AG04449 (cell line): ENCODE results near the gene NEK6.
A peak's percentile ranks its signal among the peaks of the same experiment; 100 is the strongest.

Source experiments
- CTCF ChIA-PET: fragments of 350-600 bp; formaldehyde crosslinking; extraction: SDS; loops from one replicate; lab custom pipeline; 2021; ENCODE audit warnings: antibody characterized with exemption; lab: Yijun Ruan, JAX
- POLR2A ChIA-PET: fragments of 400-600, 350-600 bp; formaldehyde crosslinking; extraction: SDS; loops from one replicate; lab custom pipeline; 2020; ENCODE audit warnings: antibody characterized with exemption, inconsistent platforms; lab: Yijun Ruan, JAX
- DNase-seq: peaks from one replicate; pipeline ENCODE4 v3.0.0-alpha.2; 2010; ENCODE audit warnings: low read depth, low spot score
- H3K4me3 ChIP-seq: 2 replicates; pipeline ENCODE4 v1.5.1; 2011; ENCODE audit warnings: low read depth, mild to moderate bottlenecking, control low read depth, low read length
- TF ChIP-seq, protein P1 (sequence below): IDR thresholded peaks from one replicate; pipeline ENCODE4 v1.5.1; 2011; ENCODE audit warnings: mild to moderate bottlenecking, moderate library complexity, low read length, control low read depth, inconsistent platforms; ENCODE audit not compliant: insufficient read depth; ENCODE audit errors: missing control alignments

The NEK6 gene

DNA sequence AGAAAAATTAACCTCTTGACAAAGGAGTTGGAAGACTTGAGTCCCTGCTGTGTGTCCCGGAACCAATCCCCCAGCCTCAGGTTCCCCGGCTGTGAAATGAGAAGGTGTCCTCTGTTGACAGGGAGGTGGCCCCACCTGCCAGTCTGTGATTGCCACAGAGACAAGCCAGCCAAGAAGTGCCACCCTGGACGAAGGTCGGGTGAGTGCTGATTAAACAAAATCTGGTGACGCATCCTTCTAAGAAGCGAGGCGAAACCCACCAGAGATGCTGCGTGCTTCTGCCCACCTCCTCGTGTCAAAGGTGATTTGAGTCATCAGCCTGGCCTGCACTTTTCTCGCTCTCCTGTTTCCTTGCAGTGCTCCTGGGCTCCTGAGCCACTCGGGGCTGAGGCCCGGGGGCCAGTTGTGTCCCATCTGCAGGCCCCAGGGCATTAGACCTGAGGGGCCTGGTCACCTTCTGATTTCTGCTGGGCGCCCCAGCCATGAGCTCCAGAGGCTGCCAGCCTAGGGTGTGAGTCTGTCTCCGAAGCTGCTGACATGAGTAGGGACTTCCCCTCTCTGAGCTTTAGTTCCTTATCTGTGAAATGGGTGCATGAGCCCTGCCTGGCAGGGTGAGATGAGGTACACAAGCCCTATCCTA, 28.7 kb downstream of the NEK6 start:
- no peak for DNase-seq
- TF ChIP-seq, protein P1, sequence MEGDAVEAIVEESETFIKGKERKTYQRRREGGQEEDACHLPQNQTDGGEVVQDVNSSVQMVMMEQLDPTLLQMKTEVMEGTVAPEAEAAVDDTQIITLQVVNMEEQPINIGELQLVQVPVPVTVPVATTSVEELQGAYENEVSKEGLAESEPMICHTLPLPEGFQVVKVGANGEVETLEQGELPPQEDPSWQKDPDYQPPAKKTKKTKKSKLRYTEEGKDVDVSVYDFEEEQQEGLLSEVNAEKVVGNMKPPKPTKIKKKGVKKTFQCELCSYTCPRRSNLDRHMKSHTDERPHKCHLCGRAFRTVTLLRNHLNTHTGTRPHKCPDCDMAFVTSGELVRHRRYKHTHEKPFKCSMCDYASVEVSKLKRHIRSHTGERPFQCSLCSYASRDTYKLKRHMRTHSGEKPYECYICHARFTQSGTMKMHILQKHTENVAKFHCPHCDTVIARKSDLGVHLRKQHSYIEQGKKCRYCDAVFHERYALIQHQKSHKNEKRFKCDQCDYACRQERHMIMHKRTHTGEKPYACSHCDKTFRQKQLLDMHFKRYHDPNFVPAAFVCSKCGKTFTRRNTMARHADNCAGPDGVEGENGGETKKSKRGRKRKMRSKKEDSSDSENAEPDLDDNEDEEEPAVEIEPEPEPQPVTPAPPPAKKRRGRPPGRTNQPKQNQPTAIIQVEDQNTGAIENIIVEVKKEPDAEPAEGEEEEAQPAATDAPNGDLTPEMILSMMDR = no peak
- POLR2A ChIA-PET = interaction anchor here (0.7 to 1.0 kb wide), 3 partner anchors 11 to 27 kb away, joined by 3 to 4 read pairs (median 3); no protein-coding TSS in a partner anchor
- CTCF ChIA-PET = interaction anchor here (0.8 to 1.2 kb wide), 3 partner anchors 10 to 154 kb away, joined by 3 to 4 read pairs (median 3); no protein-coding TSS in a partner anchor
- peak overlapping the region; percentile 18; the same call in 1 of the 2 replicates for H3K4me3 ChIP-seq

GRCh38 chr9:124290053-124290591, 32.4 kb downstream of the NEK6 start:
- TF ChIP-seq, protein P1 = no peak
- ChIA-PET CTCF (interaction anchor here (1.8 kb wide), 1 partner anchor 31 kb away, joined by 4 read pairs; no protein-coding TSS in a partner anchor), POLR2A (no interaction called here)
- no peak overlapping the region for H3K4me3 ChIP-seq
- DNase-seq = no peak

GRCh38 chr9:124290743-124291554, 33.2 kb downstream of the NEK6 start:
- POLR2A ChIA-PET = no interaction called here
- no peak overlapping the region for H3K4me3 ChIP-seq
- CTCF ChIA-PET = interaction anchor here (1.8 to 2.4 kb wide), 2 partner anchors 30 to 164 kb away, joined by 4 to 14 read pairs; no protein-coding TSS in a partner anchor
- DNase-seq = no peak
- TF ChIP-seq, protein P1 = no peak

DNA sequence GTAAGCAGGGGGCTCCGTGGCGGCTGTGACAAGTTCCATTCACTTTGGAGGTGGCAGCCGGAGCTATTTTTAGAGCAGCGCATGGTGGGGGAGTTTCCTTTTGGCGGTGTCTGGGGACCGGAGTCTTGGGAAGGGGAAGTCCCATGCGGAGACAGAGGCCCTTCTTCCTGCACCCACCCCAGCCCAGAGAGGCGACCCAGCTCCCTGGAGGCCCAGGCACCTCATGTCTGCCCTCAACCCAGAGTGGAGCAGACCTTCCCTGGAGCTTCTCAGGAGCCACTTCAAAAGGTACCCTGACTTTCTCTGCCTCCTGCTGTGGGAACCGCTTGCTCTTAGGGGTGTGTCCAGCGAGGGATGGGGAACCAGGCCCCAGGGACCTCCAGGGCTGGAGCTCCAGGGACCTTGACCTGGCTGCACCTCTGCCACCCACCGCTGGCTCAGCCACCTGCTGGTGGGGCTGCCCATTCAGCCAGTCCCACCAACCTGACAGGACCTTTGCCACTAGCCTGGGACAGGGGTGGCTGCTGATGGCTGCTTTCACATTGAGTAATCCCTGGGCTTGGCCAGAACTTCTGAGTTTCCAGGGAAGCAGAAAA, 34.1 kb downstream of the NEK6 start:
- TF ChIP-seq, protein P1 = no peak
- ChIA-PET CTCF (interaction anchor here (1.4 to 2.4 kb wide), 3 partner anchors 13 to 165 kb away, joined by 4 to 14 read pairs (median 7); no protein-coding TSS in a partner anchor), POLR2A (no interaction called here)
- DNase-seq = no peak
- H3K4me3 ChIP-seq = no peak overlapping the region

DNA sequence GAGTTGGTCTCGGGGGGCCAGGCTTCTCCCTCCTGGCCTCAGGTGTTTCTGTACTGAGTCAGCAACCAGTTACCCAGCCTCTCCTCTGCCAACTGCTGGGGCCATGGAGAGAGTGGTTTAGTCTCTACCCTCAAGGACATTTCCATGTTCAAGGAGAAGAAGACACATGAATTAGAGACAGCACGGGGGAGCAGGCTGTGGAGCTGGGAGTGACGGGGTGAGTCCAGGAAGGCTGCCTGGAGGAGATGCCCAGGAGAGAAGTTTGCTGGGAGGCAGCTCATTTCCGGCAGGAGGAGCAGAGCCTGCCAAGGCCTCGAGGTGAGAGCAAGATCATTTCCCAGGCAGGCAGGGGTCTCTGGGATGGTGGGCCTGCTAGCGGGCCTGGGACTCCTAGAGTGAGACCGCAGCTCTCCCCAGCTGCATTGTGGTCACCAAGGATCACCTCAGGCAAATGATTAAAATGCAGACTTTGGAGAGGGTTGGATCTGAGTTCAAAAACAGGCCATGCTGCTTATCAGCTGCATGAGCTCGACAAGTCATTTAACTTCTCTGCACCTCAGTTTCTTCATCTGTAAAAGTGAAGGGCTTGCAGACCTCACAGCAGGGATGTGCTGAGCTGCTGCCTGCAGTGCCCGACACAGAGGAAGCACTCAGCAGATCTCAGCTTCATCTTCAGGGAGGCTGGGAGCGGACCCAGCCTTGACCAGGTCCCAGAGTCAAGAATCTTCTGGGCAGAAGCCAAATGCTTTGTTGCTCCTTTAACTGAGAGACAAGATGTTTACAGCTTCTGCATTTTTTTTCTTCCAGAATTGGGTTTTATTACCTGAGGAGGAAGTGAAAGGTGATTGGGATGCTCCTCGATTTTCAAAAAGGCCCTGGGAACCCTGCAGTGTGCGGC, 35.2 kb downstream of the NEK6 start:
- H3K4me3 ChIP-seq = no peak overlapping the region
- TF ChIP-seq, protein P1 = no peak
- ChIA-PET POLR2A (no interaction called here), CTCF (interaction anchor here (1.0 to 2.4 kb wide), 3 partner anchors 12 to 166 kb away, joined by 6 to 14 read pairs (median 7); no protein-coding TSS in a partner anchor)
- no peak for DNase-seq
